IMR-90 (cell line): ENCODE data around the gene COL4A3. TPM values are rescaled to one million over a fixed set of nuclear protein-coding genes. Genes with fewer than 3 reads are reported as not detected.

ENCODE experiments used
- ATAC-seq: fragments of 200-7000 bp; cut with Tn5 transposase; 2 replicates; pipeline ENCODE4 v1.9.1; 2020; ENCODE audit warnings: low read depth, mild to moderate bottlenecking, moderate library complexity
- BruUV-seq: library from RNA; stranded (reverse); fragments of 400-500 nt; replicated peaks from 2 replicates; lab custom pipeline; 2021; lab: Mats Ljungman, UMichigan
- CTCF ChIA-PET: fragments of 300-600 bp; formaldehyde crosslinking; extraction: SDS; loops from one replicate; lab custom pipeline; 2021; ENCODE audit warnings: antibody characterized with exemption; lab: Yijun Ruan, JAX
- POLR2A ChIA-PET: fragments of 300-600 bp; sonication (Branson Sonifier 250); formaldehyde crosslinking; loops from one replicate; lab custom pipeline; 2022; ENCODE audit warnings: antibody characterized with exemption; ENCODE audit not compliant: unreplicated experiment; lab: Charles Lee
- DNase-seq: peaks from one replicate; pipeline ENCODE4 v3.0.0; 2013
- H2AFZ ChIP-seq: replicated peaks from 2 replicates; pipeline ENCODE3; 2013; ENCODE audit warnings: low read length, mild to moderate bottlenecking; ENCODE audit not compliant: poor library complexity
- H2AK5ac ChIP-seq: 2 replicates; pipeline ENCODE4 v1.6.1; 2013; ENCODE audit warnings: low read depth, low read length, inconsistent platforms
- H2AK9ac ChIP-seq: replicated peaks from 2 replicates; pipeline ENCODE3; 2013; ENCODE audit warnings: mild to moderate bottlenecking, low read depth, low read length, moderate library complexity; ENCODE audit not compliant: poor library complexity
- H2BK120ac ChIP-seq: 2 replicates; pipeline ENCODE4 v1.6.1; 2013; ENCODE audit warnings: low read depth, low read length, inconsistent platforms
- H2BK15ac ChIP-seq: 3 replicates; pipeline ENCODE4 v1.6.1; 2013; ENCODE audit warnings: low read depth, low read length, inconsistent platforms
- H2BK20ac ChIP-seq: 2 replicates; pipeline ENCODE4 v1.6.1; 2013; ENCODE audit warnings: low read depth, mild to moderate bottlenecking, inconsistent platforms, low read length, moderate library complexity
- H2BK5ac ChIP-seq: 2 replicates; pipeline ENCODE4 v1.6.1; 2013; ENCODE audit warnings: mild to moderate bottlenecking, low read depth, low read length, inconsistent platforms; ENCODE audit not compliant: poor library complexity, severe bottlenecking
- H3K14ac ChIP-seq: replicated peaks from 2 replicates; pipeline ENCODE4 v1.6.1; 2013; ENCODE audit warnings: low read depth, low read length, inconsistent platforms
- H3K18ac ChIP-seq: 2 replicates; pipeline ENCODE4 v1.6.1; 2013; ENCODE audit warnings: low read depth, low read length, control low read depth
- H3K23ac ChIP-seq: 2 replicates; pipeline ENCODE4 v1.6.1; 2013; ENCODE audit warnings: low read depth, low read length, inconsistent platforms
- H3K27ac ChIP-seq: 2 replicates; pipeline ENCODE4 v1.5.1; 2013; ENCODE audit warnings: mild to moderate bottlenecking, control low read depth, low read length; ENCODE audit not compliant: insufficient read depth
- H3K27me3 ChIP-seq: 2 replicates; pipeline ENCODE4 v1.6.1; 2013; ENCODE audit warnings: low read length; ENCODE audit not compliant: control insufficient read depth, insufficient read depth
- H3K36me3 ChIP-seq: 2 replicates; pipeline ENCODE4 v1.6.1; 2013; ENCODE audit warnings: low read length, mixed read lengths; ENCODE audit not compliant: control insufficient read depth, insufficient read depth
- H3K4ac ChIP-seq: 2 replicates; pipeline ENCODE4 v1.6.1; 2013; ENCODE audit warnings: low read depth, low read length, inconsistent platforms
- H3K4me1 ChIP-seq: 2 replicates; pipeline ENCODE4 v1.6.1; 2013; ENCODE audit warnings: low read length, mixed read lengths; ENCODE audit not compliant: control insufficient read depth, insufficient read depth
- H3K4me2 ChIP-seq: 2 replicates; pipeline ENCODE4 v1.6.1; 2013; ENCODE audit warnings: low read depth, mild to moderate bottlenecking, control low read depth, low read length, moderate library complexity
- H3K4me3 ChIP-seq: 2 replicates; pipeline ENCODE4 v1.5.1; 2013; ENCODE audit warnings: low read depth, mild to moderate bottlenecking, control low read depth, low read length, moderate library complexity; ENCODE audit not compliant: insufficient read depth
- H3K56ac ChIP-seq: 2 replicates; pipeline ENCODE4 v1.6.1; 2013; ENCODE audit warnings: low read length, inconsistent platforms; ENCODE audit not compliant: insufficient read depth; ENCODE audit errors: extremely low read depth
- H3K79me1 ChIP-seq, 2 experiments: 2 replicates each; pipeline ENCODE4 v1.6.1; 2013; ENCODE audit warnings: low read length in 2 of 2, inconsistent platforms in 1 of 2, low read depth in 1 of 2
- H3K9ac ChIP-seq: 2 replicates; pipeline ENCODE4 v1.6.1; 2013; ENCODE audit warnings: low read depth, low read length, control low read depth
- H3K9me1 ChIP-seq: 2 replicates; pipeline ENCODE4 v1.6.1; 2013; ENCODE audit warnings: low read length, inconsistent platforms; ENCODE audit not compliant: insufficient read depth
- H3K9me3 ChIP-seq: 2 replicates; pipeline ENCODE4 v1.6.1; 2013; ENCODE audit warnings: low read length; ENCODE audit not compliant: control insufficient read depth, insufficient read depth
- H4K20me1 ChIP-seq: 2 replicates; pipeline ENCODE4 v1.6.1; 2013; ENCODE audit warnings: low read length, inconsistent platforms; ENCODE audit not compliant: insufficient read depth
- H4K5ac ChIP-seq: 2 replicates; pipeline ENCODE4 v1.6.1; 2013; ENCODE audit warnings: mild to moderate bottlenecking, low read depth, low read length, control low read depth
- H4K8ac ChIP-seq, 2 experiments: 2 replicates each; pipeline ENCODE4 v1.6.1; 2013; ENCODE audit warnings: low read depth in 2 of 2, low read length in 2 of 2, control low read depth in 1 of 2, inconsistent platforms in 1 of 2
- H4K91ac ChIP-seq: 2 replicates; pipeline ENCODE4 v1.6.1; 2013; ENCODE audit warnings: low read depth, low read length, inconsistent platforms; ENCODE audit not compliant: insufficient read depth
- POLR2A ChIP-seq: IDR thresholded peaks from 2 replicates; pipeline ENCODE4 v1.6.1; 2012; ENCODE audit warnings: mild to moderate bottlenecking, low read depth, low read length
- RAD21 ChIP-seq: IDR thresholded peaks from 2 replicates; pipeline ENCODE4 v1.6.1; 2012; ENCODE audit warnings: low read length, improper control_type of control experiment
- WGBS, 2 experiments: methylation state at CpG; one replicate each; pipeline versions ENCODE4 v1.1.5 to v1.1.7; 2013; ENCODE audit warnings: missing lambda C conversion rate in 2 of 2; ENCODE audit not compliant: insufficient read length in 1 of 2; ENCODE audit errors: extremely low coverage in 2 of 2; 5-methylcytosine and 5-hydroxymethylcytosine counted together
- dilution Hi-C: fragments of 300-500 bp; cut with HindIII; formaldehyde crosslinking; loops from one replicate; pipeline ENCODE4 v1.14.3; 2018; ENCODE audit warnings: low sequenced_read_pairs; ENCODE audit not compliant: unreplicated experiment
- in situ Hi-C: fragments of 300-500 bp; cut with MboI; formaldehyde crosslinking; loops from 3 replicates; pipeline ENCODE4 v1.14.3; 2019; ENCODE audit warnings: low sequenced_read_pairs, inconsistent platforms, mixed read lengths
- intact Hi-C: fragments of 100-400 bp; cut with micrococcal nuclease; formaldehyde crosslinking; loops from 2 replicates; pipeline ENCODE4 v1.10.0; 2022
- polyA plus RNA-seq, 3 experiments: library from polyadenylated mRNA; depleted of rRNA; stranded (reverse); fragments of >200 nt; gene quantifications; 2 replicates each; pipeline ENCODE4 v1.2.3, GENCODE V29; 2012; ENCODE audit warnings: low replicate concordance in 1 of 3
- total RNA-seq: library from RNA; depleted of rRNA; stranded (reverse); fragments of >200 nt; gene quantifications from 2 replicates; pipeline ENCODE4 v1.2.3, GENCODE V29; 2012
- TF ChIP-seq, protein P1 (sequence below): fragments of 150-350 bp; IDR thresholded peaks from 2 replicates; pipeline ENCODE4 v1.6.1; 2017; ENCODE audit warnings: mild to moderate bottlenecking, antibody characterized with exemption, low read length, low read depth
- TF ChIP-seq, protein P2 (sequence below): conservative IDR thresholded peaks from 2 replicates; pipeline ENCODE4 v1.5.1; 2012; ENCODE audit warnings: mild to moderate bottlenecking, low read depth, low read length, improper control_type of control experiment

COL4A3 gene
- total and polyA plus RNA-seq, 2 of the 4 experiments (the other 2 are of a cell fraction), result not detected

DNA sequence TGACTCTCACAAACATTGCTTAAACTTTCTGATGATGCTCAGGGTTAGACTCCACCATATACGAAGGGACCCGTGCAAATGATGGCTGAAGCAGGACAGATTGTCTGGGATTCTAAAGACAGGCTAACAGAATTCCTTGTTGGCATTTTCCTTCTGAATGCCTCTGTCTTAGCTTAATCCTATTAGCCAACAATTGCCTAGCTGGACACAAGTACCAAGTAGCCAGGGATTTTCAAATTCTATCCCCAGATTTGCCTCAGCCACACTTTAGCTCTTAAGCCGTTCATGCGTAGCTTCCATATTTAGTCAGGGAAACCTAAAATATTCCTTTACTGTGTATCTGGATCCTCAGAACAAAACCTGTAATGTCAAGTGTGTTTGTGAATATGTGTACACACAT is 40.0 kb downstream of the COL4A3 start:
- ChIA-PET CTCF (no interaction called here), POLR2A (no interaction called here)
- no peak overlapping the region for H3K56ac ChIP-seq
- no peak overlapping the region for H2BK120ac ChIP-seq
- H2BK15ac ChIP-seq, result no peak overlapping the region
- no peak overlapping the region for H4K91ac ChIP-seq
- intact Hi-C loops (no loop called here), dilution Hi-C loops (no loop called here), in situ Hi-C loops (no loop called here)
- no peaks in the 10 kb centered on the region for H3K9me1 ChIP-seq
- ATAC-seq (no peak), DNase-seq (no peak)
- no peak overlapping the region for H2BK5ac ChIP-seq
- no peak overlapping the region for H3K14ac ChIP-seq
- no peaks in the 10 kb centered on the region for H3K79me1 ChIP-seq
- TF ChIP-seq, protein P1, sequence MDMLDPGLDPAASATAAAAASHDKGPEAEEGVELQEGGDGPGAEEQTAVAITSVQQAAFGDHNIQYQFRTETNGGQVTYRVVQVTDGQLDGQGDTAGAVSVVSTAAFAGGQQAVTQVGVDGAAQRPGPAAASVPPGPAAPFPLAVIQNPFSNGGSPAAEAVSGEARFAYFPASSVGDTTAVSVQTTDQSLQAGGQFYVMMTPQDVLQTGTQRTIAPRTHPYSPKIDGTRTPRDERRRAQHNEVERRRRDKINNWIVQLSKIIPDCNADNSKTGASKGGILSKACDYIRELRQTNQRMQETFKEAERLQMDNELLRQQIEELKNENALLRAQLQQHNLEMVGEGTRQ, result no peak
- TF ChIP-seq POLR2A (no peak), RAD21 (no peak)
- TF ChIP-seq, protein P2, sequence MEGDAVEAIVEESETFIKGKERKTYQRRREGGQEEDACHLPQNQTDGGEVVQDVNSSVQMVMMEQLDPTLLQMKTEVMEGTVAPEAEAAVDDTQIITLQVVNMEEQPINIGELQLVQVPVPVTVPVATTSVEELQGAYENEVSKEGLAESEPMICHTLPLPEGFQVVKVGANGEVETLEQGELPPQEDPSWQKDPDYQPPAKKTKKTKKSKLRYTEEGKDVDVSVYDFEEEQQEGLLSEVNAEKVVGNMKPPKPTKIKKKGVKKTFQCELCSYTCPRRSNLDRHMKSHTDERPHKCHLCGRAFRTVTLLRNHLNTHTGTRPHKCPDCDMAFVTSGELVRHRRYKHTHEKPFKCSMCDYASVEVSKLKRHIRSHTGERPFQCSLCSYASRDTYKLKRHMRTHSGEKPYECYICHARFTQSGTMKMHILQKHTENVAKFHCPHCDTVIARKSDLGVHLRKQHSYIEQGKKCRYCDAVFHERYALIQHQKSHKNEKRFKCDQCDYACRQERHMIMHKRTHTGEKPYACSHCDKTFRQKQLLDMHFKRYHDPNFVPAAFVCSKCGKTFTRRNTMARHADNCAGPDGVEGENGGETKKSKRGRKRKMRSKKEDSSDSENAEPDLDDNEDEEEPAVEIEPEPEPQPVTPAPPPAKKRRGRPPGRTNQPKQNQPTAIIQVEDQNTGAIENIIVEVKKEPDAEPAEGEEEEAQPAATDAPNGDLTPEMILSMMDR, result no peak
- no TSS peak for BruUV-seq
- no peak overlapping the region for H2AK5ac ChIP-seq
- H3K4me2 ChIP-seq, result no peak overlapping the region
- H3K9ac ChIP-seq, result no peak overlapping the region
- no peak overlapping the region for H3K27ac ChIP-seq
- H3K18ac ChIP-seq, result no peak overlapping the region
- no peaks in the 10 kb centered on the region for H4K20me1 ChIP-seq
- H3K4ac ChIP-seq, result no peak overlapping the region
- no peaks in the 10 kb centered on the region for H3K36me3 ChIP-seq
- H2AFZ ChIP-seq, result no peak overlapping the region
- H4K8ac ChIP-seq, result no peak overlapping the region
- H3K4me1 ChIP-seq, result no peaks in the 10 kb centered on the region
- H2AK9ac ChIP-seq, result no peak overlapping the region
- H3K9me3 ChIP-seq, result no peaks in the 10 kb centered on the region
- H3K23ac ChIP-seq, result no peak overlapping the region
- H3K27me3 ChIP-seq, result peaks cover 5% of the 10 kb centered on the region
- no CpG with 5 or more reads among the region's 4 CpGs for WGBS, 2 experiments
- no peak overlapping the region for H4K5ac ChIP-seq
- no peak overlapping the region for H2BK20ac ChIP-seq
- H3K4me3 ChIP-seq, result no peak overlapping the region
